GM12878 (cell line): ENCODE measurements around the gene OR2T11. TPM values are rescaled to one million over a fixed set of nuclear protein-coding genes. Genes with fewer than 3 reads are reported as not detected.

Experiments
- ATAC-seq: fragments of 200-7000 bp; cut with Tn5 transposase; 3 replicates; pipeline ENCODE4 v1.9.1; 2020; ENCODE audit warnings: mild to moderate bottlenecking, moderate library complexity
- BruUV-seq: library from RNA; stranded (reverse); fragments of 400-500 nt; replicated peaks from 2 replicates; lab custom pipeline; 2021; lab: Mats Ljungman, UMichigan
- CTCF ChIA-PET: fragments of 300-600 bp; sonication (Branson Sonifier 250); formaldehyde crosslinking; extraction: SDS; loops from one replicate; lab custom pipeline; 2021; ENCODE audit warnings: inconsistent platforms; lab: Yijun Ruan, JAX
- POLR2A ChIA-PET: fragments of 350-600 bp; formaldehyde crosslinking; extraction: SDS; loops from one replicate; lab custom pipeline; 2021; ENCODE audit warnings: inconsistent platforms; lab: Charles Lee
- RAD21 ChIA-PET: fragments of 300-600 bp; sonication (Branson Sonifier 250); formaldehyde crosslinking; loops from one replicate; lab custom pipeline; 2023; ENCODE audit warnings: antibody characterized with exemption; ENCODE audit not compliant: unreplicated experiment; lab: Charles Lee
- SMC1A ChIA-PET: fragments of 300-600 bp; sonication (Branson Sonifier 250); formaldehyde crosslinking; loops from one replicate; lab custom pipeline; 2023; ENCODE audit not compliant: unreplicated experiment, uncharacterized antibody; lab: Charles Lee
- DNase-seq: peaks from one replicate; pipeline ENCODE4 v3.0.0-alpha.2; 2011; ENCODE audit warnings: low read depth, low spot score
- FAIRE-seq: peaks from 3 replicates; lab custom pipeline; 2011; peaks lifted over from hg19 to GRCh38; lab: Jason Lieb, UNC
- H2AFZ ChIP-seq: 2 replicates; pipeline ENCODE4 v1.6.0; 2011; ENCODE audit warnings: low read depth, low read length, control low read depth; ENCODE audit not compliant: control insufficient read depth
- H3K27ac ChIP-seq: 2 replicates; pipeline ENCODE4 v1.5.1; 2011; ENCODE audit warnings: control low read depth; ENCODE audit not compliant: control insufficient read depth, insufficient read depth
- H3K27me3 ChIP-seq, 2 experiments: replicated peaks in 1 of 2; 2 replicates each; pipeline versions ENCODE4 v1.6.0 to v1.6.1; 2011; ENCODE audit warnings: low read length in 1 of 2; ENCODE audit not compliant: control insufficient read depth in 2 of 2, insufficient read depth in 2 of 2
- H3K36me3 ChIP-seq, 2 experiments: 2 replicates each; pipeline ENCODE4 v1.5.1; 2011; ENCODE audit warnings: low read length in 1 of 2; ENCODE audit not compliant: control insufficient read depth in 2 of 2, insufficient read depth in 2 of 2
- H3K4me1 ChIP-seq: 2 replicates; pipeline ENCODE4 v1.6.1; 2011; ENCODE audit warnings: mild to moderate bottlenecking, low read length, moderate library complexity, mixed read lengths; ENCODE audit not compliant: control insufficient read depth, insufficient read depth
- H3K4me2 ChIP-seq: 2 replicates; pipeline ENCODE4 v1.6.0; 2011; ENCODE audit warnings: control low read depth; ENCODE audit not compliant: control insufficient read depth, insufficient read depth
- H3K4me3 ChIP-seq: fragments of 200-600 bp; sonication (generic); 2 replicates; pipeline ENCODE4 v1.5.1; 2016
- H3K79me2 ChIP-seq: 2 replicates; pipeline ENCODE4 v1.6.0; 2011; ENCODE audit warnings: low read length; ENCODE audit not compliant: control insufficient read depth, insufficient read depth
- H3K9ac ChIP-seq: 2 replicates; pipeline ENCODE4 v1.8.0; 2011; ENCODE audit warnings: low read length, control low read depth, mixed read lengths; ENCODE audit not compliant: control insufficient read depth, insufficient read depth
- H3K9me3 ChIP-seq: replicated peaks from 3 replicates; pipeline ENCODE4 v1.5.1; 2011; ENCODE audit warnings: mild to moderate bottlenecking, low read length; ENCODE audit not compliant: control insufficient read depth, insufficient read depth
- H4K20me1 ChIP-seq: 2 replicates; pipeline ENCODE4 v1.6.0; 2011; ENCODE audit not compliant: control insufficient read depth, insufficient read depth
- BCLAF1 ChIP-seq: fragments of 450-650 bp; IDR thresholded peaks from 2 replicates; pipeline ENCODE4 v1.6.1; 2017; ENCODE audit warnings: antibody characterized with exemption, mild to moderate bottlenecking, moderate library complexity
- BHLHE40 ChIP-seq, 2 experiments: fragments of 450-650 bp in 1 of 2; IDR thresholded peaks; 2 replicates each; pipeline ENCODE4 v1.6.1; 2011 to 2017; ENCODE audit warnings: low read depth in 2 of 2, borderline replicate concordance in 1 of 2, improper control_type of control experiment in 1 of 2, low read length in 1 of 2, mild to moderate bottlenecking in 1 of 2
- EGR1 ChIP-seq, 2 experiments: IDR thresholded peaks; 1 replicate in 1 of 2; 2 replicates in 1 of 2; pipeline ENCODE4 v1.6.1; 2011 to 2012; ENCODE audit warnings: low read depth in 2 of 2, low read length in 2 of 2, borderline replicate concordance in 1 of 2, mild to moderate bottlenecking in 1 of 2, moderate library complexity in 1 of 2
- IKZF1 ChIP-seq: fragments of 450-650 bp; conservative IDR thresholded peaks from 2 replicates; pipeline ENCODE4 v1.6.1; 2017; ENCODE audit warnings: antibody characterized with exemption, mild to moderate bottlenecking
- JUND ChIP-seq: IDR thresholded peaks from 2 replicates; pipeline ENCODE4 v1.6.1; 2012; ENCODE audit warnings: low read depth, mild to moderate bottlenecking, low read length, improper control_type of control experiment, moderate library complexity
- KLF5 ChIP-seq: fragments of 450-650 bp; IDR thresholded peaks from 2 replicates; pipeline ENCODE4 v1.6.1; 2014; ENCODE audit warnings: mild to moderate bottlenecking; ENCODE audit not compliant: partially characterized antibody
- MTA3 ChIP-seq: IDR thresholded peaks from 2 replicates; pipeline ENCODE4 v1.6.1; 2012; ENCODE audit warnings: low read length, inconsistent platforms, borderline replicate concordance
- NBN ChIP-seq: fragments of 450-650 bp; IDR thresholded peaks from 2 replicates; pipeline ENCODE4 v1.6.1; 2016
- NFXL1 ChIP-seq: fragments of 450-650 bp; IDR thresholded peaks from 2 replicates; pipeline ENCODE4 v1.6.1; 2017; ENCODE audit warnings: antibody characterized with exemption, mild to moderate bottlenecking, borderline replicate concordance
- NFYB ChIP-seq: IDR thresholded peaks from 2 replicates; pipeline ENCODE4 v1.6.1; 2011; ENCODE audit warnings: low read depth, mild to moderate bottlenecking, low read length, improper control_type of control experiment, moderate library complexity; ENCODE audit not compliant: insufficient read depth
- RBBP5 ChIP-seq: fragments of 200-600 bp; sonication (generic); conservative IDR thresholded peaks from 2 replicates; pipeline ENCODE4 v1.6.1; 2016
- RELA ChIP-seq: fragments of 450-650 bp; IDR thresholded peaks from 2 replicates; pipeline ENCODE4 v1.8.0; 2014; ENCODE audit warnings: borderline replicate concordance; ENCODE audit not compliant: partially characterized antibody
- TAF1 ChIP-seq: IDR thresholded peaks from 2 replicates; pipeline ENCODE4 v1.6.1; 2011; ENCODE audit warnings: mild to moderate bottlenecking, low read depth, low read length, borderline replicate concordance
- USF1 ChIP-seq: IDR thresholded peaks from 2 replicates; pipeline ENCODE4 v1.6.1; 2011; ENCODE audit warnings: borderline replicate concordance, low read depth, mild to moderate bottlenecking, moderate library complexity, mixed read lengths, low read length; ENCODE audit not compliant: insufficient read depth; ENCODE audit errors: extremely low read length
- ZNF622 ChIP-seq: fragments of 450-650 bp; IDR thresholded peaks from 2 replicates; pipeline ENCODE4 v1.6.1; 2017; ENCODE audit warnings: mild to moderate bottlenecking, inconsistent platforms
- WGBS: methylation state at CpG from one replicate; pipeline ENCODE4 v1.1.6; 2016; ENCODE audit warnings: low lambda C conversion rate; ENCODE audit not compliant: insufficient replicate concordance, insufficient coverage; ENCODE audit errors: missing lambda C conversion rate; 5-methylcytosine and 5-hydroxymethylcytosine counted together
- in situ Hi-C: fragments of 300-500 bp; cut with MboI; formaldehyde crosslinking; loops from 9 replicates; pipeline ENCODE4 v1.14.3; 2018; ENCODE audit warnings: mixed read lengths
- intact Hi-C: fragments of 100-400 bp; cut with micrococcal nuclease; formaldehyde crosslinking; loops from one replicate; pipeline ENCODE4 v1.14.2; 2022; ENCODE audit not compliant: unreplicated experiment
- polyA plus RNA-seq, 11 experiments: library from polyadenylated mRNA; depleted of rRNA in 4 of 11; unstranded in 6 of 11; stranded (reverse) in 5 of 11; fragments of >200 nt; fragmentation: Nextera tagmentation in 4 of 11; fragmentation: Illumina TruSeq in 1 of 11; extraction: Ambion mirVana in 4 of 11; extraction: Trizol in 1 of 11; gene quantifications; 1 replicate in 1 of 11; 2 replicates in 10 of 11; pipeline versions ENCODE4 v1.2.1 to v1.2.3, GENCODE V29; 2011 to 2016; ENCODE audit warnings: inconsistent platforms in 2 of 11, missing spikeins in 2 of 11, low read depth in 1 of 11
- total RNA-seq, 4 experiments: library from RNA; depleted of rRNA in 3 of 4; stranded (reverse); fragments of >200 nt in 3 of 4; fragmentation: Illumina TruSeq in 1 of 4; extraction: Trizol in 1 of 4; gene quantifications; 2 replicates each; pipeline versions ENCODE4 v1.2.1 to v1.2.3, GENCODE V29; 2013 to 2021

OR2T11 gene
- total and polyA plus RNA-seq, 10 of the 15 experiments (the other 5 are each of a cell fraction or from before 2014, with no cell fraction given): not detected

- no peak for TF ChIP-seq IKZF1
- no peak for TF ChIP-seq NFXL1
- no peak for TF ChIP-seq JUND
- no peak for TF ChIP-seq EGR1 (IDR thresholded peaks at IDR 0.05; ENCODE audit: borderline replicate concordance in 1 of 2, low read depth in 2 of 2, low read length in 2 of 2)
- no peak for TF ChIP-seq ZNF622
- no peak for TF ChIP-seq MTA3
- no peak for TF ChIP-seq RBBP5
- TF ChIP-seq RELA: no peak
- no peak for TF ChIP-seq NBN
- TF ChIP-seq, all 136 proteins: peak for 0
Measured at GRCh38 chr1:248597589-248597988, 37.3 kb downstream of the OR2T11 start, which contains the start of gene OR2T10 (continued).

GRCh38 chr1:248596615-248597014, 38.3 kb downstream of the OR2T11 start:
- Histone ChIP-seq H3K4me1 (no peaks in the 10 kb centered on the region), H3K9ac (no peak overlapping the region), H3K27me3 (no peaks in the 10 kb centered on the region), H3K79me2 (no peaks in the 10 kb centered on the region), H3K9me3 (no peaks in the 10 kb centered on the region), H3K4me2 (no peak overlapping the region), H3K36me3 (no peaks in the 10 kb centered on the region), H3K4me3 (no peak overlapping the region), H4K20me1 (no peaks in the 10 kb centered on the region), H2AFZ (no peak overlapping the region), H3K27ac (no peak overlapping the region)
- ChIA-PET SMC1A (no interaction called here), RAD21 (no interaction called here), CTCF (no interaction called here), POLR2A (no interaction called here)
- DNase-seq (no peak), FAIRE-seq (no peak), ATAC-seq (no peak)
- no CpG with 5 or more reads among the region's 2 CpGs for whole genome bisulfite sequencing
- intact Hi-C loops (no loop called here), in situ Hi-C loops (no loop called here)
- no TSS peak for BruUV-seq
- TF ChIP-seq TAF1 (no peak), KLF5 (no peak), BHLHE40 (IDR thresholded peaks at IDR 0.05; ENCODE audit: borderline replicate concordance in 1 of 2, low read depth in 2 of 2, low read length in 1 of 2) (no peak), NFYB (no peak), BCLAF1 (no peak), USF1 (no peak)
